ENCODE data around the gene NAGPA.
"Not testable (repeated sequence)": the region's sequence is repeated elsewhere in the genome, so short reads cannot be mapped to it uniquely, and the experiment has no call there.

Gene NAGPA

DNA sequence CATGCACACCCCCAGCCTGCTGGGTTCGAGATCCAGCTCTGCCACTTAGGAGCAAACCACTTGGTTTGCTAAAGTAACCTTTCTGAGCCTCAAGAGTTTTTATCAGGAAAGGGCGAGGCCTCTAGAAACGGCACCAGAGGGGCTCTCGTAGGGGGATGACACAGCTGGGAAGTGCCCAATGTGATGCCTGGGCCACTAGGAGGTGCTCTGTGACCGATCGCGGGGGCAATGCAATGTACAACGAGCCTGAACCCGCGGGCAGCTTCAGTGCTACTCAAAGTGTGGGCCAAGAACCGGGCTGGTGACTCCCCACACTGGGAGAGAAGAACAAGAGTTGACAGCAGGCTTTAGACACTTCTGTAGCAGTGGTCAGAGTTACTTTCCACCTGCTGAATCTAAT lies 22.6 kb upstream of the NAGPA start:
- TF ChIP-seq, protein P1, sequence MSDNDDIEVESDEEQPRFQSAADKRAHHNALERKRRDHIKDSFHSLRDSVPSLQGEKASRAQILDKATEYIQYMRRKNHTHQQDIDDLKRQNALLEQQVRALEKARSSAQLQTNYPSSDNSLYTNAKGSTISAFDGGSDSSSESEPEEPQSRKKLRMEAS (IDR thresholded peaks at IDR 0.05; ENCODE audit: low read depth, low read length), result no peak
- TF ChIP-seq, protein P2, sequence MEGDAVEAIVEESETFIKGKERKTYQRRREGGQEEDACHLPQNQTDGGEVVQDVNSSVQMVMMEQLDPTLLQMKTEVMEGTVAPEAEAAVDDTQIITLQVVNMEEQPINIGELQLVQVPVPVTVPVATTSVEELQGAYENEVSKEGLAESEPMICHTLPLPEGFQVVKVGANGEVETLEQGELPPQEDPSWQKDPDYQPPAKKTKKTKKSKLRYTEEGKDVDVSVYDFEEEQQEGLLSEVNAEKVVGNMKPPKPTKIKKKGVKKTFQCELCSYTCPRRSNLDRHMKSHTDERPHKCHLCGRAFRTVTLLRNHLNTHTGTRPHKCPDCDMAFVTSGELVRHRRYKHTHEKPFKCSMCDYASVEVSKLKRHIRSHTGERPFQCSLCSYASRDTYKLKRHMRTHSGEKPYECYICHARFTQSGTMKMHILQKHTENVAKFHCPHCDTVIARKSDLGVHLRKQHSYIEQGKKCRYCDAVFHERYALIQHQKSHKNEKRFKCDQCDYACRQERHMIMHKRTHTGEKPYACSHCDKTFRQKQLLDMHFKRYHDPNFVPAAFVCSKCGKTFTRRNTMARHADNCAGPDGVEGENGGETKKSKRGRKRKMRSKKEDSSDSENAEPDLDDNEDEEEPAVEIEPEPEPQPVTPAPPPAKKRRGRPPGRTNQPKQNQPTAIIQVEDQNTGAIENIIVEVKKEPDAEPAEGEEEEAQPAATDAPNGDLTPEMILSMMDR (IDR thresholded peaks at IDR 0.05; ENCODE audit: low read depth, low read length), result peak; percentile 79
- TF ChIP-seq POLR2A (IDR thresholded peaks at IDR 0.05; ENCODE audit: extremely low read depth, insufficient read length), result no peak
- TF ChIP-seq MYC (IDR thresholded peaks at IDR 0.05; ENCODE audit: low read depth, low read length), result no peak
- DNase-seq (ENCODE audit: low read depth), result peak; percentile 77
- no peak overlapping the region for H3K4me3 ChIP-seq (ENCODE audit: low read depth, low read length)

DNA sequence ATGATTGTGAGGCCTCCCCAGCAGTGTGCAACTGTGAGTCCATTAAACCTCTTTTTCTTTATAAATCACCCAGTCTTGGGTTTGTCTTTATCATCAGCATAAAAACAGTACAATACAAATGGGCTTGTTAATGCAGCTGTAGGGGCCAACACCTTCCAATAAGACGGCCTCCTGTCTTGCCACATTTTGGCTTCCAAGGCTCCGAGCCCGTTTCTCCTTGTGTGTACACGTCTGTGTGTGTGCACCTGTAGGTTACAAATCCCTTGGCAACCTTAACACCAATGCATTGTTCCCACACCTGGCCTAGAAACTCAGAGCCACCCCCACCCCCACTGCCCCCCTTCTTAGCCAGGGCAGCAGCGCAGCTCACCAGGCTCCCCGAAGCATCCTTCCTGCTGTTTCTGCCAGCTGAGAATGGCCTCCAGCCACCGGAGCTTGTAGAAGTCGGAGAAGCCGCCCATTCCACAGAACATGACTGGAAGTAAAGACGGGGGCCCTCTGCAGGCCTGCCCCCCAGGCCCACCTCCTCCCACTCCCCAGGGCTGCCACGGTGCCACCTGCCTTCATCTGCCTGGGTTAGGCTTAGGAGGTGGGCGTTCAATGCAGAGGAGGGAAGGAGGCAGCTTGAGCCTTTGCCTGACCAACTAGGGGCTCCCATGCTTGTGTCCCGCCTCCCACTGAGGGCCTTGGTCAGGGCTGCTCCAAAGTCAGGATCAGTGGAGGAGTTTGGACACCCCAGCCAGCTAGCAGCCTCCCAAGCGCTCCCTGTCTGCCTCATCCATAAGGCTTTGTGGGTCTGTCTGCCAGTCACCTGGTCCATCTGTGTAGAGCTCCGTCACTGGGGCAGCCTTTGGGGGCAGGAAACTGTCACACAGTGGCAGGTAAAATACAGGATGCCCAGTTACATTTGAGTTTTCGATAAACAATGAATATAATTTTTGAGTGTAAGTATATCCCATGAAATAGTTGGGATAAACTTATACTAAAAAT lies 21.4 kb upstream of the NAGPA start:
- no peak for DNase-seq (ENCODE audit: low read depth)
- TF ChIP-seq, protein P2 (IDR thresholded peaks at IDR 0.05; ENCODE audit: low read depth, low read length), result no peak
- TF ChIP-seq, protein P1 (IDR thresholded peaks at IDR 0.05; ENCODE audit: low read depth, low read length), result no peak
- TF ChIP-seq POLR2A (IDR thresholded peaks at IDR 0.05; ENCODE audit: extremely low read depth, insufficient read length), result no peak
- no peak for TF ChIP-seq MYC (IDR thresholded peaks at IDR 0.05; ENCODE audit: low read depth, low read length)
- no peak overlapping the region for H3K4me3 ChIP-seq (ENCODE audit: low read depth, low read length)

DNA sequence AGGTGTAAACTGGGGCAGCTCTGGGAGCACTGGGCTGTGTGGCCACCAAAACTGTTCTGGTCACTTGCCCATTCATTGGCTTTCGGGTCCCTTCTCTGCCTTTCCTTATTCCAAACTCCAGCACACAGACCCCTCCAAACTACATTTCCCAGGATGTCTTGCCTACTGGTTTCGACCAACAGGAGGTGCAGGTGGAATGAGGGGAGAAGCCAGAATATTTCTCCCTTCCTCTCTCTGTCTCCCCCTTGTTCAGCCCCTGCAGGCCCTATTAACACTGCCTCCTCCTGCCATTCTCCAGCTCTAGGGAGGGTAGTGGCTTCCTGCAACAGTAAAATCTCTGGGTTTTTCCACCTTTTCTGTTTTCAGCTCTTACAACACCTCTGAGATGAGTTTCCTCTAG lies 13.2 kb upstream of the NAGPA start:
- H3K4me3 ChIP-seq (ENCODE audit: low read depth, low read length), result no peak overlapping the region
- no peak for DNase-seq (ENCODE audit: low read depth)
- TF ChIP-seq POLR2A (IDR thresholded peaks at IDR 0.05; ENCODE audit: extremely low read depth, insufficient read length), result no peak
- TF ChIP-seq, protein P1 (IDR thresholded peaks at IDR 0.05; ENCODE audit: low read depth, low read length), result no peak
- TF ChIP-seq, protein P2 (IDR thresholded peaks at IDR 0.05; ENCODE audit: low read depth, low read length), result no peak
- TF ChIP-seq MYC (IDR thresholded peaks at IDR 0.05; ENCODE audit: low read depth, low read length), result no peak

- TF ChIP-seq POLR2A (IDR thresholded peaks at IDR 0.05; ENCODE audit: extremely low read depth, insufficient read length) (no peak), MYC (IDR thresholded peaks at IDR 0.05; ENCODE audit: low read depth, low read length) (no peak)
- TF ChIP-seq, protein P1 (IDR thresholded peaks at IDR 0.05; ENCODE audit: low read depth, low read length), result no peak
- TF ChIP-seq, protein P2 (IDR thresholded peaks at IDR 0.05; ENCODE audit: low read depth, low read length), result no peak
- H3K4me3 ChIP-seq (ENCODE audit: low read depth, low read length), result no peak overlapping the region
- DNase-seq (ENCODE audit: low read depth), result no peak
Measured at GRCh38 chr16:5045499-5046115, 11.9 kb upstream of the NAGPA start.

GRCh38 chr16:5044581-5044980 lies 10.8 kb upstream of the NAGPA start:
- not testable (repeated sequence) for H3K4me3 ChIP-seq (ENCODE audit: low read depth, low read length); DNase-seq (ENCODE audit: low read depth)

DNA sequence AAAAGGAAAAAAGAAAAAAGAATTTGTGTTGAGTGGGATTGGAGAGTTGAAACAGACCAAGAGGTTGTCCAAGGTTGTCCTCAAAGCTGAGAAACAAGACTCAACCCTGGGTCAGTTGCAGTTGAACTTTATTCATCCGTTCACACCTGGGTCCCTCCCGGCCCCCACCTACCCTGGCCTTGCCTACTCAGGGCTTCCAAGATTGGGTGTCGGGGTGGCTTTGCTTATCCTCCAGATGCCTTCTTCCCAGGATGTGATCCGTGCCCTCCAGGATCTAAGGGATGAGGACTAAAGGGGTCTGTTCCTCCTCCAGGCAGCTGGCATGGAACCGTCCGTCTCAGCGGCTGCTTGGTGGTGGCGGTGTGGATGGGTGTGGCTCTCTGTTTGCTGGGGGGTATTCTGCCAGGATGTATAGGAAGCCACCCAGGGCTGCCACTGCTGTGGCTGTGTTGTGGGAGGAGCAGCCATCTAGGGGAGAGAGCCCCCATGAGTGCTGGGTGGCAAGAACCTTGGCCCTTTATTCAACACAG lies 10.3 kb upstream of the NAGPA start:
- DNase-seq (ENCODE audit: low read depth), result no peak
- H3K4me3 ChIP-seq (ENCODE audit: low read depth, low read length), result no peak overlapping the region
- TF ChIP-seq, protein P1 (IDR thresholded peaks at IDR 0.05; ENCODE audit: low read depth, low read length), result no peak
- TF ChIP-seq, protein P2 (IDR thresholded peaks at IDR 0.05; ENCODE audit: low read depth, low read length), result no peak
- TF ChIP-seq MYC (IDR thresholded peaks at IDR 0.05; ENCODE audit: low read depth, low read length) (no peak), POLR2A (IDR thresholded peaks at IDR 0.05; ENCODE audit: extremely low read depth, insufficient read length) (no peak)

Measured in NB4 (cell line).